GM12891 (cell line): ENCODE measurements around the gene TMEM184A.

ENCODE experiments used
- PAX5 ChIP-seq: IDR thresholded peaks from 2 replicates; pipeline ENCODE4 v1.6.1; 2011; ENCODE audit warnings: low read length, moderate library complexity, mild to moderate bottlenecking; ENCODE audit not compliant: insufficient read depth, severe bottlenecking
- POLR2A ChIP-seq: IDR thresholded peaks from 2 replicates; pipeline ENCODE4 v1.6.1; 2011; ENCODE audit warnings: low read depth, low read length, control low read depth
- POLR2AphosphoS5 ChIP-seq: IDR thresholded peaks from 2 replicates; pipeline ENCODE4 v1.6.1; 2011; ENCODE audit warnings: low read depth, low read length, control low read depth
- POU2F2 ChIP-seq: IDR thresholded peaks from 2 replicates; pipeline ENCODE4 v1.6.1; 2011; ENCODE audit warnings: low read depth, mild to moderate bottlenecking, control low read depth, low read length, moderate library complexity
- TAF1 ChIP-seq: IDR thresholded peaks from 2 replicates; pipeline ENCODE4 v1.6.1; 2011; ENCODE audit warnings: low read depth, low read length, control low read depth

GRCh38 chr7:1562116-1562515, 6.1 kb upstream of the TMEM184A start:
- TF ChIP-seq POLR2AphosphoS5 = no peak
- TF ChIP-seq POU2F2 = no peak
- TF ChIP-seq POLR2A = no peak
- TF ChIP-seq TAF1 = no peak
- TF ChIP-seq PAX5 = no peak
